Measurements from ENCODE around the gene KY.

DNA sequence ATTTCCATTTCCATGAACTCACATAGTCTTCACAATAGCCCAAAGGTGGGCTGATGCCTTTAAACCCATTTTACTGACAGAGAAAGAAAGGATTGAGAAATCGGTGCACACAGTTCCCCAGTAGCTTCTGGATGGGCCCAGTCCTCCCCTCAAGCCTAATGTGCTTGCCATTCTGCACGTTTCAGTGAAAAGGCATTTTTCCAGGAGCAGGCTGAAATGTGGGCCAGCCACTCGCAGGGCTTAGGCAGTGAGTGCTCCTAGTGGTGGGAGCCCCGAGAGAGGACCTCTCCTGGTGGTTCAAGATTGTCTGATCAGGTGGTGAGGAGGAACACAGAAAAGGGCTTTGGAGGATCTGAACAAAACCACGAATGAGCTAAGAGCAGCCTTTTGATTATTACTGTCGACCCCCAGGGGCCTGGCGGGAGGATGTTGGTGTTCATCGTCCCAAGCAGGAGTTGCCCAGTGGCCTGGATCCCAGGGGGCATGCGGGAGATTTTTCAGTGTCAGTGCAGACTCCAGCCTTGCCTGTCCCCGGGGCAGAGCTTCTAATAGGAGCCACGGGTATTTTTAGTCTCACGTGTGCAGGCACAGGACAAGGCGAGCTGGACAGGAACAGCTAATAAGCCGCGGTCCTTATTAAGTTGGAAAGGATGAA lies 8.7 kb upstream of the KY start:
- TF ChIP-seq POLR2A (IDR thresholded peaks at IDR 0.05), result no peak
- TF ChIP-seq, protein P1, sequence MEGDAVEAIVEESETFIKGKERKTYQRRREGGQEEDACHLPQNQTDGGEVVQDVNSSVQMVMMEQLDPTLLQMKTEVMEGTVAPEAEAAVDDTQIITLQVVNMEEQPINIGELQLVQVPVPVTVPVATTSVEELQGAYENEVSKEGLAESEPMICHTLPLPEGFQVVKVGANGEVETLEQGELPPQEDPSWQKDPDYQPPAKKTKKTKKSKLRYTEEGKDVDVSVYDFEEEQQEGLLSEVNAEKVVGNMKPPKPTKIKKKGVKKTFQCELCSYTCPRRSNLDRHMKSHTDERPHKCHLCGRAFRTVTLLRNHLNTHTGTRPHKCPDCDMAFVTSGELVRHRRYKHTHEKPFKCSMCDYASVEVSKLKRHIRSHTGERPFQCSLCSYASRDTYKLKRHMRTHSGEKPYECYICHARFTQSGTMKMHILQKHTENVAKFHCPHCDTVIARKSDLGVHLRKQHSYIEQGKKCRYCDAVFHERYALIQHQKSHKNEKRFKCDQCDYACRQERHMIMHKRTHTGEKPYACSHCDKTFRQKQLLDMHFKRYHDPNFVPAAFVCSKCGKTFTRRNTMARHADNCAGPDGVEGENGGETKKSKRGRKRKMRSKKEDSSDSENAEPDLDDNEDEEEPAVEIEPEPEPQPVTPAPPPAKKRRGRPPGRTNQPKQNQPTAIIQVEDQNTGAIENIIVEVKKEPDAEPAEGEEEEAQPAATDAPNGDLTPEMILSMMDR (IDR thresholded peaks at IDR 0.05), result no peak
